ENCODE measurements around the gene DST.
"Not testable (repeated sequence)": the region's sequence is repeated elsewhere in the genome, so short reads cannot be mapped to it uniquely, and the experiment has no call there.

Gene DST

GRCh38 chr6:56663344-56663743 lies 20.7 kb upstream of the DST start:
- TF ChIP-seq CTCF (IDR thresholded peaks at IDR 0.05; ENCODE audit: insufficient read depth, missing control alignments), result no peak
- DNase-seq (ENCODE audit: insufficient read length, low spot score), result no peak
- no peak for FAIRE-seq

GRCh38 chr6:56661338-56661737 lies 18.6 kb upstream of the DST start:
- not testable (repeated sequence) for DNase-seq (ENCODE audit: insufficient read length, low spot score)

GRCh38 chr6:56660381-56660730 lies 17.7 kb upstream of the DST start:
- TF ChIP-seq CTCF (IDR thresholded peaks at IDR 0.05; ENCODE audit: insufficient read depth, missing control alignments), result no peak
- FAIRE-seq, result no peak
- no peak for DNase-seq (ENCODE audit: insufficient read length, low spot score)

More at GRCh38 chr6:56661338-56661737, 18.6 kb upstream of the DST start:
- not testable (repeated sequence) for FAIRE-seq

GRCh38 chr6:56659721-56660380 lies 17.2 kb upstream of the DST start:
- no peak for TF ChIP-seq CTCF (IDR thresholded peaks at IDR 0.05; ENCODE audit: insufficient read depth, missing control alignments)

GRCh38 chr6:56658326-56658725 lies 15.6 kb upstream of the DST start:
- FAIRE-seq (no peak), DNase-seq (ENCODE audit: insufficient read length, low spot score) (no peak)
- TF ChIP-seq CTCF (IDR thresholded peaks at IDR 0.05; ENCODE audit: insufficient read depth, missing control alignments), result no peak

More at GRCh38 chr6:56659721-56660380, 17.2 kb upstream of the DST start:
- no peak for DNase-seq (ENCODE audit: insufficient read length, low spot score)
- no peak for FAIRE-seq

- no peak for TF ChIP-seq CTCF (IDR thresholded peaks at IDR 0.05; ENCODE audit: insufficient read depth, missing control alignments)
- no peak for FAIRE-seq
- DNase-seq (ENCODE audit: insufficient read length, low spot score), result no peak
Observed at GRCh38 chr6:56657354-56657753, 14.7 kb upstream of the DST start.

GRCh38 chr6:56656466-56656865 lies 13.8 kb upstream of the DST start:
- no peak for FAIRE-seq
- no peak for TF ChIP-seq CTCF (IDR thresholded peaks at IDR 0.05; ENCODE audit: insufficient read depth, missing control alignments)
- no peak for DNase-seq (ENCODE audit: insufficient read length, low spot score)

- no peak for FAIRE-seq
Observed at GRCh38 chr6:56655996-56656395, 13.3 kb upstream of the DST start.

More at GRCh38 chr6:56655996-56656395, 13.3 kb upstream of the DST start:
- TF ChIP-seq CTCF (IDR thresholded peaks at IDR 0.05; ENCODE audit: insufficient read depth, missing control alignments), result no peak
- no peak for DNase-seq (ENCODE audit: insufficient read length, low spot score)

All from D721Med (cell line).